Kidney (tissue), 14 donors: ENCODE data around the gene NUP214. TPM values are rescaled to one million over a fixed set of nuclear protein-coding genes. Genes with fewer than 3 reads are reported as not detected.

Experiments used
- DNase-seq, 5 donors: peaks; one replicate each; pipeline ENCODE4 v3.0.0-alpha.2; 2013 to 2020
- FAIRE-seq: peaks from 2 replicates; lab custom pipeline; 2012; peaks lifted over from hg19 to GRCh38; lab: Jason Lieb, UNC
- H3K27ac ChIP-seq, 2 donors: one replicate each; pipeline ENCODE4 v1.7.0; 2013; ENCODE audit warnings: low read depth in 2 of 2, low read length in 2 of 2, inconsistent platforms in 1 of 2
- H3K27me3 ChIP-seq: one replicate; pipeline ENCODE4 v1.7.1; 2013; ENCODE audit warnings: low read length, inconsistent platforms; ENCODE audit not compliant: control insufficient read depth, insufficient read depth
- H3K36me3 ChIP-seq, 3 donors: one replicate each; pipeline versions ENCODE4 v1.7.0 to v1.7.1; 2013; ENCODE audit warnings: low read length in 3 of 3, control low read depth in 1 of 3, inconsistent platforms in 1 of 3; ENCODE audit not compliant: insufficient read depth in 3 of 3, control insufficient read depth in 2 of 3
- H3K4me1 ChIP-seq, 3 donors: one replicate each; pipeline versions ENCODE4 v1.7.0 to v1.7.1; 2013; ENCODE audit warnings: low read length in 3 of 3, inconsistent platforms in 1 of 3, low read depth in 1 of 3; ENCODE audit not compliant: control insufficient read depth in 2 of 3, insufficient read depth in 2 of 3
- H3K4me3 ChIP-seq, 3 donors: one replicate each; pipeline versions ENCODE4 v1.7.0 to v1.8.1; 2013; ENCODE audit warnings: low read length in 3 of 3, control low read depth in 1 of 3, inconsistent platforms in 1 of 3
- H3K9ac ChIP-seq, 3 donors: one replicate each; pipeline versions ENCODE4 v1.7.0 to v1.7.1; 2013; ENCODE audit warnings: low read length in 3 of 3, control low read depth in 1 of 3, inconsistent platforms in 1 of 3
- H3K9me3 ChIP-seq, 3 donors: one replicate each; pipeline versions ENCODE4 v1.7.0 to v1.7.1; 2013; ENCODE audit warnings: low read length in 3 of 3, control low read depth in 1 of 3, inconsistent platforms in 1 of 3; ENCODE audit not compliant: control insufficient read depth in 2 of 3, insufficient read depth in 1 of 3
- intact Hi-C: fragments of 100-400 bp; cut with DNase I; formaldehyde crosslinking; loops from one replicate; pipeline ENCODE4 v1.11.1; 2022
- polyA plus RNA-seq: library from polyadenylated mRNA; stranded (reverse); fragments of 350-450 nt; fragmentation: Illumina TruSeq; extraction: RNeasy Lipid Tissue Mini Kit (QIAGEN cat#74804); gene quantifications from one replicate; pipeline ENCODE4 v1.2.3, GENCODE V29; 2014; ENCODE audit warnings: low read depth, low replicate concordance; ENCODE audit not compliant: insufficient read depth
- total RNA-seq: library from RNA; stranded (reverse); fragmentation: NEBNext Ultra II Directional; extraction: Animal tissue kit (Norgen Biotek cat#: 25700); gene quantifications from one replicate; pipeline ENCODE4 v1.2.1, GENCODE V29; 2021
- TF ChIP-seq, protein P1 (sequence below): IDR thresholded peaks from 3 replicates; pipeline ENCODE4 v1.5.1; 2012; ENCODE audit warnings: mild to moderate bottlenecking, moderate library complexity, borderline replicate concordance; ENCODE audit not compliant: insufficient read depth; ENCODE audit errors: extremely low read depth
- donor health status: control.
- donor health status: control.
- donor health status: control.
- donor health status: control.
- donor health status: control.
- donor health status: DM: yes; HTN: yes; CAD: no.
- donor health status: Normal renal cell carcinoma (clear cell type).

NUP214 gene
- total and polyA plus RNA-seq, 2 donors from 2014 or later, result 28.4 to 75.3 TPM

DNA sequence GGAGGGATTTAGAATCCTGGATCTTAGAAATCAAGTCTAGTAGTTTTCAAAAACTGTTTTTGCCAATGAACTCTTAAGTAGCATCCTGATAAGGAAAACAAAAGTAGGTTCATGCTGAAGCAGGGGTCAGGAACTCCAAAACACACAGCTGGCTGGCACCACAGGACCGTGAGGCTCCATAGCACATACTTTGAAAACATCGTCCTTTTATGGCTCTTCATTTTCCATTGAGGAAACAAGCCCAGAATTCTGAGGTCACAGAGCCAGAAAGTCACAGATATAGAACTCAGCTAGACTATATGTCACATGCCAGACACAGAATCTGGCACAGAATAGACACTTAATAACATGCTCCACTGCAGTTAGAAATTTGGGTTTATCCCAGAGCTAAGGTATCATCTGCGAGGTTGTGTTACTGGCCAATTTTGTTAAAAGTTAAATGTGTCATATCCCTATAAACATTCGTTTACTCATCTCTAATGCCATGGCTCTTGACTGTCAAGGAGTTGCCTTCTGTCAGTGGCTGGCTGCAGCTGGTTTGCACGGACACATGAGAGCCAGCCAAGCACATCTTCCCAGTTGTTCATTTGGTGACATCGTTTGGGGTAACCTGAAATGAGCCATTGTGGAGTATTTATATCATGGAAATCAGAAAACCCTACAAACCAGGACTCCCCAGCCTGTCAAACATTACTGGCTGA is 92.1 kb downstream of the NUP214 start:
- TF ChIP-seq, protein P1, sequence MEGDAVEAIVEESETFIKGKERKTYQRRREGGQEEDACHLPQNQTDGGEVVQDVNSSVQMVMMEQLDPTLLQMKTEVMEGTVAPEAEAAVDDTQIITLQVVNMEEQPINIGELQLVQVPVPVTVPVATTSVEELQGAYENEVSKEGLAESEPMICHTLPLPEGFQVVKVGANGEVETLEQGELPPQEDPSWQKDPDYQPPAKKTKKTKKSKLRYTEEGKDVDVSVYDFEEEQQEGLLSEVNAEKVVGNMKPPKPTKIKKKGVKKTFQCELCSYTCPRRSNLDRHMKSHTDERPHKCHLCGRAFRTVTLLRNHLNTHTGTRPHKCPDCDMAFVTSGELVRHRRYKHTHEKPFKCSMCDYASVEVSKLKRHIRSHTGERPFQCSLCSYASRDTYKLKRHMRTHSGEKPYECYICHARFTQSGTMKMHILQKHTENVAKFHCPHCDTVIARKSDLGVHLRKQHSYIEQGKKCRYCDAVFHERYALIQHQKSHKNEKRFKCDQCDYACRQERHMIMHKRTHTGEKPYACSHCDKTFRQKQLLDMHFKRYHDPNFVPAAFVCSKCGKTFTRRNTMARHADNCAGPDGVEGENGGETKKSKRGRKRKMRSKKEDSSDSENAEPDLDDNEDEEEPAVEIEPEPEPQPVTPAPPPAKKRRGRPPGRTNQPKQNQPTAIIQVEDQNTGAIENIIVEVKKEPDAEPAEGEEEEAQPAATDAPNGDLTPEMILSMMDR, result no peak
- intact Hi-C loops, result no loop called here
- Histone ChIP-seq H3K9me3 (no peaks in the 10 kb centered on the region), H3K27ac (no peak overlapping the region), H3K4me1 (no peaks in the 10 kb centered on the region), H3K36me3 (peaks cover 0 to 11% (median 0%) of the 10 kb centered on the region in 3 donors), H3K9ac (peak overlapping the region in 1 of 3 donors; percentile 28), H3K4me3 (no peak overlapping the region), H3K27me3 (no peaks in the 10 kb centered on the region)
- FAIRE-seq (no peak), DNase-seq (no peak)

DNA sequence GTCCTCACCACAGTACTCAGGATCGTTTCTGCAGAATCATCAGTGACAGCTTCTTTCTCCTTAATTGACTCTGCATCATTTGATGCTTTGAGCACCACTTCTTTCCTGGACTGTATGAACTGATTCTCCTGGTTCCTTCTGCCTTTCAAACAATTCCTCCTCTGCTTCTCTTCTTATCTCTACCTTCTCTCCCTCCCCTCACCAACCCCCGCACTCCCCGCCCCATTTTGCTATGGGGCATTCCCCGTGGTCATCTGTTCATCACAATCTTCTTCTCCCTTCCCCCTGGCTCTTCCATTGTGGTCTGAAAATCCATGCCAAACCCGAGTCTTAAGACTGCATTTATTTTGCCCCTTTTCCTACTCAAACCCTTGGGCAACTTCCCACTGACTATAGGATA is 93.0 kb downstream of the NUP214 start:
- no peaks in the 10 kb centered on the region for H3K9me3 ChIP-seq
- H3K36me3 ChIP-seq, result peaks cover 0 to 14% (median 0%) of the 10 kb centered on the region in 3 donors
- H3K4me1 ChIP-seq, result no peaks in the 10 kb centered on the region
- no peak for DNase-seq
- no peaks in the 10 kb centered on the region for H3K27me3 ChIP-seq
- no peak for FAIRE-seq
- no peak overlapping the region for H3K4me3 ChIP-seq
- TF ChIP-seq, protein P1, result no peak
- intact Hi-C loops, result no loop called here
- H3K9ac ChIP-seq, result no peak overlapping the region
- no peak overlapping the region for H3K27ac ChIP-seq

DNA sequence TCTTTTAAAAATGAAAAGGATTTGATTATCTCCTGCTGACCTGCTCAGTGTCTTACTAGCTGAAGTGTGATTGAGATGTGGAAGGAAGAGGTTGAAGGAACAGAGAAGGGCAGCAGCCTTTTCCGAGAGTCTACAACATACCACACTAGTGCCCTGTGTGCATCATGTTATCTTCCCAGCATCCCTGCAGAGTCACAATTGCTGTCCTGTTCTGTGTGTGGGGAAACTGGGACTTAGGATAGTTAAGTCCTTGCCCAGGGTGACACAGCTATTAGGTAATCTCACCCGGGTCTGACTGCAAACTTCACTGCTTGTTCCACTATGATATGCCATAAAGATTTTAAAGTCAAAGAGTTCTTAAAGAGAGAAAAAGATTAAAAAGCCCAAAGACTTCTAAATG is 95.1 kb downstream of the NUP214 start:
- Histone ChIP-seq H3K27me3 (no peaks in the 10 kb centered on the region), H3K36me3 (peaks cover 0 to 14% (median 0%) of the 10 kb centered on the region in 3 donors), H3K9ac (no peak overlapping the region), H3K4me1 (no peaks in the 10 kb centered on the region), H3K4me3 (no peak overlapping the region), H3K9me3 (no peaks in the 10 kb centered on the region), H3K27ac (no peak overlapping the region)
- TF ChIP-seq, protein P1, result no peak
- FAIRE-seq, result no peak
- intact Hi-C loops, result no loop called here
- no peak for DNase-seq
